Measurements from ENCODE around the gene SMIM13. TPM values are rescaled to one million over a fixed set of nuclear protein-coding genes. Genes with fewer than 3 reads are reported as not detected.

The SMIM13 gene
- total RNA-seq, 1 donor from 2014 or later = 8.4 TPM

GRCh38 chr6:11094411-11094851, 797 bp downstream of the SMIM13 start:
- DNase-seq = peak; percentile 71
- TF ChIP-seq, protein P1, sequence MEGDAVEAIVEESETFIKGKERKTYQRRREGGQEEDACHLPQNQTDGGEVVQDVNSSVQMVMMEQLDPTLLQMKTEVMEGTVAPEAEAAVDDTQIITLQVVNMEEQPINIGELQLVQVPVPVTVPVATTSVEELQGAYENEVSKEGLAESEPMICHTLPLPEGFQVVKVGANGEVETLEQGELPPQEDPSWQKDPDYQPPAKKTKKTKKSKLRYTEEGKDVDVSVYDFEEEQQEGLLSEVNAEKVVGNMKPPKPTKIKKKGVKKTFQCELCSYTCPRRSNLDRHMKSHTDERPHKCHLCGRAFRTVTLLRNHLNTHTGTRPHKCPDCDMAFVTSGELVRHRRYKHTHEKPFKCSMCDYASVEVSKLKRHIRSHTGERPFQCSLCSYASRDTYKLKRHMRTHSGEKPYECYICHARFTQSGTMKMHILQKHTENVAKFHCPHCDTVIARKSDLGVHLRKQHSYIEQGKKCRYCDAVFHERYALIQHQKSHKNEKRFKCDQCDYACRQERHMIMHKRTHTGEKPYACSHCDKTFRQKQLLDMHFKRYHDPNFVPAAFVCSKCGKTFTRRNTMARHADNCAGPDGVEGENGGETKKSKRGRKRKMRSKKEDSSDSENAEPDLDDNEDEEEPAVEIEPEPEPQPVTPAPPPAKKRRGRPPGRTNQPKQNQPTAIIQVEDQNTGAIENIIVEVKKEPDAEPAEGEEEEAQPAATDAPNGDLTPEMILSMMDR (IDR thresholded peaks at IDR 0.05) = no peak
- Histone ChIP-seq H3K4me1 (peaks cover 12% of the 10 kb centered on the region), H3K27ac (peak overlapping the region; percentile 99), H3K9me3 (no peaks in the 10 kb centered on the region), H3K36me3 (no peaks in the 10 kb centered on the region), H3K27me3 (no peaks in the 10 kb centered on the region), H3K4me3 (peak overlapping the region; percentile 99)
- peak; percentile 11 for ATAC-seq
- intact Hi-C loops (cut with DNase I) = no loop called here

DNA sequence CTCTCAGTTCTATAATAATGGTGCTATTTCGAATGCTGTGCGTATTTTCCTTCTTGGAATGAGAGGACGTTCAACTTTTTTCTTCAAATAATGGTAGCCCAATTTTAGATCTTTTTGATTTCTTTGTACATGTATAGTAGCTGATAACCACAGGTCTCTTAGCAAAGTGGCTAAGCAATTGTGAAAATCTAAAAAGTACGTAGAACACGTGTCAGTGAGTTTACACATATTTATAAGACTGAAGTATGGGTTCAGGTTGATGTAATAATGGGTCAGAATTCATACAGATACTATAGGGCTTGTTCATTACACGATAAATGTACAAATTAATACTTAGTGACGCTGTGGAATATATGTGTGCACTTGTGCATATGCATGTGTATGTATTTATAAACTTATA, 1.3 kb downstream of the SMIM13 start:
- DNase-seq = no peak
- H3K4me3 ChIP-seq = peak overlapping the region; percentile 99
- H3K27ac ChIP-seq = peak overlapping the region; percentile 99
- no peaks in the 10 kb centered on the region for H3K9me3 ChIP-seq
- intact Hi-C loops (cut with DNase I) = no loop called here
- H3K4me1 ChIP-seq = peaks cover 12% of the 10 kb centered on the region
- no peaks in the 10 kb centered on the region for H3K36me3 ChIP-seq
- ATAC-seq = no peak
- TF ChIP-seq, protein P1 (IDR thresholded peaks at IDR 0.05) = no peak
- H3K27me3 ChIP-seq = no peaks in the 10 kb centered on the region

- DNase-seq = no peak
- Histone ChIP-seq H3K9me3 (no peaks in the 10 kb centered on the region), H3K4me1 (peaks cover 12% of the 10 kb centered on the region), H3K27ac (no peak overlapping the region), H3K4me3 (no peak overlapping the region), H3K36me3 (no peaks in the 10 kb centered on the region), H3K27me3 (no peaks in the 10 kb centered on the region)
- TF ChIP-seq, protein P1 (IDR thresholded peaks at IDR 0.05) = no peak
- ATAC-seq = no peak
- intact Hi-C loops (cut with DNase I) = no loop called here
Observed at GRCh38 chr6:11096109-11096508, 2.5 kb downstream of the SMIM13 start.

- no peaks in the 10 kb centered on the region for H3K9me3 ChIP-seq
- H3K4me3 ChIP-seq = no peak overlapping the region
- intact Hi-C loops (cut with DNase I) = no loop called here
- no peak for ATAC-seq
- TF ChIP-seq, protein P1 (IDR thresholded peaks at IDR 0.05) = no peak
- no peaks in the 10 kb centered on the region for H3K27me3 ChIP-seq
- no peak for DNase-seq
- peaks cover 12% of the 10 kb centered on the region for H3K4me1 ChIP-seq
- H3K27ac ChIP-seq = no peak overlapping the region
- H3K36me3 ChIP-seq = no peaks in the 10 kb centered on the region
Observed at GRCh38 chr6:11097476-11097875, 3.8 kb downstream of the SMIM13 start.

GRCh38 chr6:11098004-11098403, 4.4 kb downstream of the SMIM13 start:
- no peak for ATAC-seq
- intact Hi-C loops (cut with DNase I) = no loop called here
- no peaks in the 10 kb centered on the region for H3K9me3 ChIP-seq
- no peaks in the 10 kb centered on the region for H3K36me3 ChIP-seq
- DNase-seq = no peak
- peaks cover 12% of the 10 kb centered on the region for H3K4me1 ChIP-seq
- TF ChIP-seq, protein P1 (IDR thresholded peaks at IDR 0.05) = no peak
- H3K4me3 ChIP-seq = no peak overlapping the region
- no peak overlapping the region for H3K27ac ChIP-seq
- H3K27me3 ChIP-seq = no peaks in the 10 kb centered on the region

- TF ChIP-seq, protein P1 (IDR thresholded peaks at IDR 0.05) = no peak
- no peaks in the 10 kb centered on the region for H3K36me3 ChIP-seq
- no peaks in the 10 kb centered on the region for H3K27me3 ChIP-seq
- no peaks in the 10 kb centered on the region for H3K4me1 ChIP-seq
- ATAC-seq (no peak), DNase-seq (no peak)
- intact Hi-C loops (cut with DNase I) = no loop called here
- no peaks in the 10 kb centered on the region for H3K9me3 ChIP-seq
- no peak overlapping the region for H3K27ac ChIP-seq
- H3K4me3 ChIP-seq = no peak overlapping the region
Observed at GRCh38 chr6:11101417-11101816, 7.8 kb downstream of the SMIM13 start.
